SHP77 treated with DMSO at 0.1 percent for 48 hours (cell line): ENCODE results near the gene SLC29A2.
"Not testable (repeated sequence)": the region's sequence is repeated elsewhere in the genome, so short reads cannot be mapped to it uniquely, and the experiment has no call there.

Experiments
- DNase-seq: peaks from one replicate; lab custom pipeline; 2025; lab: John Stamatoyannopoulos, UW

Gene SLC29A2

GRCh38 chr11:66333896-66334604 lies 37.5 kb downstream of the SLC29A2 start:
- no peak for DNase-seq

- DNase-seq, result no peak
Observed at GRCh38 chr11:66333220-66333877, 38.2 kb downstream of the SLC29A2 start.

GRCh38 chr11:66332371-66333219 lies 39.0 kb downstream of the SLC29A2 start:
- no peak for DNase-seq

- DNase-seq, result no peak
Observed at GRCh38 chr11:66331542-66332370, 39.8 kb downstream of the SLC29A2 start.

GRCh38 chr11:66330931-66331330 lies 40.6 kb downstream of the SLC29A2 start:
- no peak for DNase-seq

GRCh38 chr11:66329165-66329673 lies 42.3 kb downstream of the SLC29A2 start:
- DNase-seq, result no peak

GRCh38 chr11:66328302-66329144 lies 43.0 kb downstream of the SLC29A2 start:
- DNase-seq, result peak; percentile 93

- DNase-seq, result no peak
Observed at GRCh38 chr11:66328031-66328301, 43.6 kb downstream of the SLC29A2 start.

GRCh38 chr11:66327171-66328030 lies 44.2 kb downstream of the SLC29A2 start:
- no peak for DNase-seq

- no peak for DNase-seq
Observed at GRCh38 chr11:66326261-66327111, 45.1 kb downstream of the SLC29A2 start.

GRCh38 chr11:66325263-66325671 lies 46.3 kb downstream of the SLC29A2 start:
- DNase-seq, result no peak

- no peak for DNase-seq
Observed at GRCh38 chr11:66324664-66325063, 46.9 kb downstream of the SLC29A2 start.

GRCh38 chr11:66323684-66324083 lies 47.9 kb downstream of the SLC29A2 start:
- no peak for DNase-seq

GRCh38 chr11:66322732-66323427 lies 48.7 kb downstream of the SLC29A2 start:
- DNase-seq, result no peak

GRCh38 chr11:66321606-66322005 lies 50.0 kb downstream of the SLC29A2 start:
- no peak for DNase-seq

GRCh38 chr11:66320748-66321147 lies 50.8 kb downstream of the SLC29A2 start:
- not testable (repeated sequence) for DNase-seq

- DNase-seq, result not testable (repeated sequence)
Observed at GRCh38 chr11:66320289-66320688, 51.3 kb downstream of the SLC29A2 start.

GRCh38 chr11:66318600-66318970 lies 53.0 kb downstream of the SLC29A2 start:
- DNase-seq, result no peak
